NCI-H1092 treated with DMSO at 0.1 percent for 48 hours (cell line): ENCODE data around the gene RIT2.
A peak's percentile ranks its signal among the peaks of the same experiment; 100 is the strongest.

ENCODE experiments used
- DNase-seq: peaks from one replicate; lab custom pipeline; 2025; lab: John Stamatoyannopoulos, UW

RIT2 gene

GRCh38 chr18:42929181-42929580, 186.3 kb downstream of the RIT2 start:
- no peak for DNase-seq

DNA sequence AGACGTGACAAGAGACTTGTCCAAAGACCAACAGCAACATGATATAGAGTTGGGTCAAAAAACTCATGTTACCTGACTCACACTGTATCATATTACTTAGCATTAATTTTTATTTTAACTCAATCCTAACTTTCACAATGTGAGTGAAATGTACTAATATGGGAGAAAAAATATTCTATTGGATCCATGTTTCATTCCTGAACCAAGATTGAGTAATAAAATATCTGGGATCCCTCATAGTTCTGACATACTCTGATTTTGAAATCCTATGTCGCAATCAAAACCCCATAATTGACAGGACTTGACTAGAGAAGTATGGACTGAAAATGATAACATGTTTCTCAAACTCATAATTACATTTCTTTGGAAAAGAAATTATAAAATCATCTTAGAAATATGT, 190.4 kb downstream of the RIT2 start:
- DNase-seq: no peak

DNA sequence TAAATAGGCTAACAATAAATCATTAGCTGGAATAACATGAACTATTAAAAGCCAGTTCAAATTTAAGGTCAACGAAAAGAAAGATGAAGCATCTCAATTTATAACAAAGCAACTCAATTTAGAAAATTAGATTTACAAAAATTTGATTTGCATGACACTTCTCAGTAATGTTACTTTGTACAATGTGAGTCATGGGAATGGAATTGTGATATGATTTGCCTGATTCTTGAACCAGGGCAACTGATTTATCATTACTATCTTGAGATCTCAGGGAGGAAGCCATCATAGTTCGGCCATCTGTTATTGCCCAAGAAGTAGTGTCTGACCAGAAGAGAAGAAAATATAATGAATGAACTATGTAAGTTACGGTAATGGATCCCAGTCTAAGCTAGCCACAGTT, 193.1 kb downstream of the RIT2 start:
- no peak for DNase-seq

- DNase-seq: no peak
Measured at GRCh38 chr18:42921226-42921737, 194.2 kb downstream of the RIT2 start.

DNA sequence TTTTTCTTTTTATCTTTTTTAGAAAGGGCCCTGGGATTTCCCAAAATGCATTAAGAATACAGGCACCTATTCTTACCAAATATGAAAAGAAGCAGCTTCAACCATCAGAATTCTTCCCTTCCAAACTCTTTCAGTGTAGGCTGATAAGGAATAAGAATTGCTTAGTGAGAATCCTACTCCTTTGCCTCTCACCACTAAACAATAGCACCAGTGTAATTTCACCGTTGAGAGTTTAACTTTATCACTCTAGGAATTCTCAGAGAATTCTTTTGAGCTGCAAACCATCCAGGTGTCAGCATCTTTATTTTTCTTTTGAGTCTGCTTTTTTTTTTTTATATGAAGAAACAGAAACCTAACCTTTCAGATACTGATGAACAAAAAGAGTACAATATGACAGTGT, 194.9 kb downstream of the RIT2 start:
- DNase-seq: no peak

GRCh38 chr18:42915299-42915698, 200.2 kb downstream of the RIT2 start:
- DNase-seq: peak; percentile 89

GRCh38 chr18:42914476-42914875, 201.0 kb downstream of the RIT2 start:
- DNase-seq: no peak

DNA sequence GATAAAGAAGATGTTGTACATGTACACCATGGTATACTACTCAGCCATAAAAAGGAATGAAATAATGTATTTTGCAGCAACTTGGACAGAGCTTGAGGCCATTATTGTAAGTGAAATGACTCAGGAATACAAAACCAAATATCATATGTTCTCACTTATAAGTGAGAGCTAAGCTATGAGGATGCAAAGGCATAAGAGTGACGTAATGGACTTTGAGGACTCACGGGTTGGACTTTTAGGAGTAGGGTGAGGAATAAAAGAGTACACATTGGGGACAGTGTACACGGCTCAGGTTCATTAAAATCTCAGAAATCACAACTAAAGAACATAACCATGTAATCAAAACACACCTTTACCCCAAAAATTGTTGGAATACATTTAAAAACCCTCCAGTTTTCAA, 206.4 kb downstream of the RIT2 start:
- DNase-seq: no peak

DNA sequence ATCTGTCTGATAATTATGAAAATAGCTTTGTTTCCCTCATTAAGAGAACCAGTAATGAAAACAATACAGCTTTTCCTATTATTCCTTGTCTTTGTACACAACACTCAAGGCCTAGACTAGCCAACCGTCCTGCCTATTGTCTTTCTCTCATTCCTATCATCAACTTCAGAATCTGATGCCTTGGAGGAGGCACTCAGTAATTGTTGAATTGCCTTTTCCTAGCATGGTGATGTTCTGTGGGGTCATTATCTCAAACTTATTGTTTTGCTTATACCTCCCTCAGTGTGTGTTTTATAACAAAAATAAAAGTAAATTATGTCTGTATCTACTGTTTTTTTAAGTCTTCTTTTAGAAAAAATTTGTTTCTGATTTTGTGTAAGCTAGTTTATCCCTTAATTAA, 208.7 kb downstream of the RIT2 start:
- DNase-seq: no peak

DNA sequence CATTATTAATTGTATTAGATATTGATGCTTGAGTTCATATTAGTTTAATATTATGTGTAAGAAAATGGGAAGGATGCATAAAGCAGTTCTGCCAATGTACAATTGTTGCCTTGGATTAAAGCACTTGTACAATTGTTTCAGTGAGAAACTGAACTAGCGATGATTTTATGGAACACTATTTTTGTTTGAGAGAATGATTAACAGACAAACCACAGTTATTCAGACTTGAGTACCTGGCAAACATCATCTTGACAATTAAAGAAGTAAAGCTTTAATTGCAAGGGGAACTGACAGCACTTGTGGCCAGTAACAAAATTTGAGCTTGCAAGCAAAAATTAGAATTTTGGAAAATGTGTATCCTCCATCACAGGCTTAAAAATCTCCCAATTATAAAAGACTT, 214.3 kb downstream of the RIT2 start:
- no peak for DNase-seq

DNA sequence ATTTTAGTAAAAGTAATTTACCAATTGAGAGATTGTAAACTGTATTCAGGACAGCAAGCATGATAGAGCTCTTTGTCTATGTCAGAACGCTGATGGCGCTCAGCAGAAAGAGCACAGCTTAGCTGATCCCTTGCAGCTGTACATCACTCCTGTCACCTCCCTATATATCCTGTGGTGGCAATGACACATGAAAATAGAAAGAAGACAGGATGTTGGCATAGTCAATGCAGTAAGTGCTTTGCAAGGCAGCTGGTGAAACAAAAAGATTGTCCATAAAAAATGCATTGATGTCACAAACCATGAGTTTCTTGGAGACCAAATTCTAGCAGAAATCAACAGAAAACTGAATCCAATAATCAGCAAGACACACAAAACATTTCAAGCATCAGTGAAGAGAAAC, 221.5 kb downstream of the RIT2 start:
- DNase-seq: no peak

DNA sequence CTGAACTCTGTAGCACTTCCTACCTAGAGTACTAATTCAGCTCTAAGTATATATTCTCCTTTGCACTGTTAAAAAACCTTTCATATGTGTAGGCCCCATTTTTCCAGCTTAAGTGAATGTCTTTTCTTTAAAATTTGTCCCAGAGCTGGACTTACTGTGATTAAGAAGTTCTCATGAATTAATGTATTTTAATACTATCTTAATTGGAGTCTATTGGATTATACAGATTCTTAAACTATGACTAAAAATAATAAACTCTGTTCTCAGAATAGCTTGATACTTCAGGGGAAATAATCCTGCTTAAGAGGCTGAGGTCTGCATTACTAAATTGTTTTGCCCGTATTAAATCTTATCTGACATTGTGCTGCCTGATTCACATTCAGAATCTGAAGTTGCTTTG, 223.3 kb downstream of the RIT2 start:
- DNase-seq: no peak

- no peak for DNase-seq
Measured at GRCh38 chr18:42891705-42892104, 223.8 kb downstream of the RIT2 start.

- no peak for DNase-seq
Measured at GRCh38 chr18:42883169-42883568, 232.3 kb downstream of the RIT2 start.

DNA sequence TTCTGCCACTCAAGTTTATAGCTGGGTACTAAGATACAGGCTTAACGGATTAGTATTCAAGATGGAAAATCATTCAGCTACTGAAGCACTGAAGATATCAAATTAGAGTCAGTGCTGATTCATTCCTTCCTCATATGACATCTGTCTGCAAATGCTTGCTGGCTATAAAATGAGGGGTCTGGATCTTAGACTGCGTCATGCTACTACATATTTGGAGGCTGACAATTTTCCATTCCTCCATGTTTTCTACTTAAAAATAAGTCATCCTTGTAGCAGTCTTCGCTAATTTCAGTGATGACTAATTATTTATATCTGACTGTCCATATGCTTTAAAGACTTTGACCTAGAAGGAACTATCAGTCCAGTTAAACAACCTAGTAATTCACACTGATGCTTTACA, 233.4 kb downstream of the RIT2 start:
- no peak for DNase-seq

- DNase-seq: no peak
Measured at GRCh38 chr18:42872838-42873237, 242.6 kb downstream of the RIT2 start.

DNA sequence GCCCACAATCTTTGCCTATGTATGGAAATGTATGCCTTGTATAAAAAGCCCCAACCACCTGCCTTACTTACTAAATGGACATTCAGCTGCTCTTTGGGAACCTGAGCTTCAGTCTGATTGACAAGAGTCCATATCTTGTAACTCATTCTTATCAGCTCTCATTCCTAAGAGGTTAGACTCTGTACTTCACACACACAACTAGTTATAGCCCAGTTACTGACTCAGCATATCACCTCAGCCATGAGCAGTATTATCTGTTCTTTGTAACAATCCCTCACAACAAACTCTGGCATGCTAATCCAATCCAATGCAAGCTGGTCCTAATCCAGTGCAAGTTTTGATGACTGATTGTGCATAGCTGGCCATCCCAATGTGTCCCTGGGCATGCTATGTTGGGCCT, 250.6 kb downstream of the RIT2 start:
- no peak for DNase-seq

GRCh38 chr18:42861271-42861670, 254.2 kb downstream of the RIT2 start:
- DNase-seq: no peak

DNA sequence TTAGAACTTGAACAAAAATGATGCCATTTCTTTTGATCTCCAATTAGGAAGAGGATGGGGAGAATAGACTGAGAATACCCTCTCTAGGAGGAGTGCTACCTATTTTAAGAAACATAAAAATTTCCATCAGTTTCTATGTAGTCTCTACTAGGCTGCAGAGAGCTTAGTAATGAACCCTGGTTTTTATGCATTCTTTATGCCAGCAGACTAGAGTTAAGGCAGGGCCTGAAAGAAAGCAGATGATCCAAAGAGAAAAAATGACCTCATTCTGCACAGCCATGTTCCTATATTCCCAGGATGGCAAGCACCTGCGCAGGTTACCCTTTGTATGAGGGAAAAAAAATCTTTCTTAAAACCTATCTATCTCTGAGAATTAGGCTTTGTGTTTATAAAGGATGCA, 254.9 kb downstream of the RIT2 start:
- DNase-seq: no peak

DNA sequence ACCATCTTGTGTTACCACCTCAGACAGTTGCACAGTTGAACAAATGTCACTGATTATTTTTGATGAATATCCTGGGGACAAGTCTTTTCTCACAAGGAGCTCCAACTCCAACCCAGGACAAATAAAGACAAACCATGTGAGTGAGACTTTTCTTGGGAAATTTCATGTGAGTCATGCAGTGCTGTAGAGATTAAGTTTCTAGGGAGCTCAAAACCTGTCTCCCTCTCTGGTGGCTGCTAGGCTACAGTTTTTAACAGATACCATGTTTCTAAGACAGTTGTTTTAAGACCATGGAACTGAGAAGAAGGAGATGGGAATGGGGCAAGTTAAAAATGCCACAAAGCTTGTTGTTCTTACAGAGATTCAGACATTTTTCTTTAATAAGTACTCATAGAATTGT, 255.5 kb downstream of the RIT2 start:
- no peak for DNase-seq

DNA sequence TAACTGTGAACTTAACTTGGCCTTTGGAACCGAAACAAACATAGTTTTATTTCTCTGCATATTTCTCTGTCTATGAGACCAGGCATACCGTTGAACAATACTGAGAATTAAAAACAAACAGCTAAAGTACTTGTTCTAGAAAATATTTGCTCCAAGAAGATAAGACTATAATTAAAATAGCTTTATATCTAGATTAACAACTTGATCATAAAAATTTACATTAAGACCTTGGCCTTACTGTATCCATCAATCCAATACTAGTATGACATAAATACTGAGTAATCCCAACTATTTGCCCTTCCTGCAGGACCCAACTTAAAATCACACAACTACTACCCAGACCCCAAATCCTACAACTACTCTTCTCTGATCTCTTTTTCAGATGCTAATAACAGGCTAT, 260.9 kb downstream of the RIT2 start:
- DNase-seq: no peak

DNA sequence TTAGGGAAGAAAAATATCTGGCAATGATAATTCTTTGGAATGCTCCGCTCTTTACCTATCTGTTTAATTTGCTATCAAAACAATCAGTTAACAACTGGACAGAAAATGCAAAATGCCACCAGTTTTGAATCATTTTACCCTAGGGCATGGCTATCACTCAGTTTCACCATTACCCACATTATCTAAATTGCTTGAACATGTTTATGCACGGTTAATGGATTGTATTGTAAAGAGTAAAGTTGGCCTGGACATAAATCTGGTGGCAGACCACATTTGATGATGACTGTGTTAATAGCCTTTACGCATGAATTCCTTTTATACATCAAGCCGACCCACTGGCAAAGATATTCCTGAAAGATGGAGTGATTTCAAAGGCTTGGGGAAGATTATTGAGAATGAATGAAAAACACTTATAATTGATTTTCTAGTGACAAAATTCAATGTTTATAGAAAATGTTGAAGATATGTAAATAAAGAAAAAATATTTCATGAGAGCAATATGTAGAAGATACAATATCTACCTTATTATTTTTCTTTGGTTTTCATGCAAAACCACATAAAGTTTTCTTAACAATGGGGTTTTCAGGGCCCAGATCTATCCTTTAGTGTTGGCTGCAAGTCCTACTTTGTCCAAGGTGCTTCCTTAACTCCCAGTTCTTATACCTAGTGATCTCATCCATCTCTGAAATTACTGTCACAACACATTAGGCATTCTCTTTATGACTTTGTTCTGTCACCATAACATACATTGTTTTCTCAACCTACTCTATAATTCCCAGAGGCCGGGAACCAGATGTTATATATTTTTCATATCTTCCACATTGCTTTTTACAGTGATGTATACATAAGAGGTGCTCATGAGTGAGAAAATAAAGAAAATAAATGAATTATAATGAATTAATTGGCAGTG, 265.1 kb downstream of the RIT2 start:
- DNase-seq: no peak

- no peak for DNase-seq
Measured at GRCh38 chr18:42839408-42839807, 276.1 kb downstream of the RIT2 start.

GRCh38 chr18:42838546-42839145, 276.8 kb downstream of the RIT2 start:
- no peak for DNase-seq
